GM23248 (cell line): ENCODE results near the gene ALPI. TPM values are rescaled to one million over a fixed set of nuclear protein-coding genes. Genes with fewer than 3 reads are reported as not detected.

Source experiments
- DNase-seq: peaks from one replicate; pipeline ENCODE4 v3.0.0-alpha.2; 2015
- H2AFZ ChIP-seq: fragments of 200-600 bp; sonication (generic); 2 replicates; pipeline ENCODE4 v1.6.1; 2016; ENCODE audit warnings: antibody characterized with exemption
- H3F3A ChIP-seq: fragments of 200-600 bp; sonication (generic); 2 replicates; pipeline ENCODE4 v1.6.1; 2016; ENCODE audit warnings: mild to moderate bottlenecking, antibody characterized with exemption, mixed run types; ENCODE audit not compliant: insufficient read depth
- H3K27ac ChIP-seq: fragments of 200-600 bp; sonication (generic); 2 replicates; pipeline ENCODE4 v1.5.1; 2016; ENCODE audit warnings: mild to moderate bottlenecking
- H3K27me3 ChIP-seq: fragments of 200-600 bp; sonication (generic); replicated peaks from 2 replicates; pipeline ENCODE4 v1.6.1; 2016; ENCODE audit warnings: mild to moderate bottlenecking; ENCODE audit not compliant: insufficient read depth
- H3K36me3 ChIP-seq: fragments of 200-600 bp; sonication (generic); 2 replicates; pipeline ENCODE4 v1.6.1; 2016; ENCODE audit warnings: low read depth, mild to moderate bottlenecking
- H3K4me1 ChIP-seq: fragments of 200-600 bp; sonication (generic); 2 replicates; pipeline ENCODE4 v1.6.1; 2016; ENCODE audit warnings: mild to moderate bottlenecking; ENCODE audit not compliant: insufficient read depth
- H3K4me2 ChIP-seq: fragments of 200-600 bp; sonication (generic); one replicate; pipeline ENCODE4 v1.6.1; 2016; ENCODE audit warnings: mild to moderate bottlenecking; ENCODE audit not compliant: unreplicated experiment
- H3K4me3 ChIP-seq: fragments of 200-600 bp; sonication (generic); 2 replicates; pipeline ENCODE4 v1.5.1; 2016; ENCODE audit warnings: mild to moderate bottlenecking
- H3K79me2 ChIP-seq: fragments of 200-600 bp; sonication (generic); 2 replicates; pipeline ENCODE4 v1.6.1; 2016; ENCODE audit warnings: mild to moderate bottlenecking; ENCODE audit not compliant: insufficient read depth
- H3K9ac ChIP-seq: fragments of 200-600 bp; sonication (generic); 2 replicates; pipeline ENCODE4 v1.6.1; 2016; ENCODE audit warnings: mild to moderate bottlenecking
- H3K9me2 ChIP-seq: fragments of 200-600 bp; sonication (generic); 2 replicates; pipeline ENCODE4 v1.6.1; 2016; ENCODE audit warnings: mixed run types, mild to moderate bottlenecking, moderate library complexity; ENCODE audit not compliant: insufficient read depth
- H3K9me3 ChIP-seq: fragments of 200-600 bp; sonication (generic); one replicate; pipeline ENCODE4 v1.6.1; 2017; ENCODE audit warnings: low read depth
- H4K20me1 ChIP-seq: fragments of 200-600 bp; sonication (generic); 2 replicates; pipeline ENCODE4 v1.6.0; 2016; ENCODE audit not compliant: insufficient read depth
- EZH2 ChIP-seq: fragments of 200-600 bp; sonication (generic); IDR thresholded peaks from 2 replicates; pipeline ENCODE4 v1.6.1; 2018; ENCODE audit warnings: antibody characterized with exemption, mild to moderate bottlenecking; ENCODE audit not compliant: insufficient read depth, poor library complexity, severe bottlenecking
- EZH2phosphoT487 ChIP-seq: fragments of 200-600 bp; sonication (generic); IDR thresholded peaks from 2 replicates; pipeline ENCODE4 v1.6.1; 2018; ENCODE audit warnings: antibody characterized with exemption, moderate library complexity, mild to moderate bottlenecking, low read depth; ENCODE audit not compliant: insufficient read depth
- WGBS, 2 experiments: methylation state at CpG; one replicate each; pipeline ENCODE4 v1.1.6; 2015 to 2017; ENCODE audit warnings: low lambda C conversion rate in 2 of 2, low coverage in 1 of 2; ENCODE audit errors: missing lambda C conversion rate in 2 of 2; 5-methylcytosine and 5-hydroxymethylcytosine counted together
- in situ Hi-C: fragments of 300-500 bp; cut with MboI; formaldehyde crosslinking; loops from 2 replicates; pipeline ENCODE4 v1.15.0; 2020
- polyA plus RNA-seq: library from polyadenylated mRNA; unstranded; fragments of >200 nt; fragmentation: Nextera tagmentation; extraction: Ambion mirVana; gene quantifications from 2 replicates; pipeline ENCODE4 v1.2.1, GENCODE V29; 2016
- total RNA-seq: library from RNA; depleted of rRNA; stranded (reverse); fragments of >200 nt; shearing (Covaris generic); gene quantifications from 2 replicates; pipeline ENCODE4 v1.2.3, GENCODE V29; 2014

The ALPI gene
- total and polyA plus RNA-seq, 2 experiments from 2014 or later, result not detected

- 65 to 75% methylated on average over 7 of the region's 7 CpGs for WGBS, 2 experiments
- no peaks in the 10 kb centered on the region for H3F3A ChIP-seq
- no peaks in the 10 kb centered on the region for H3K9me2 ChIP-seq
- H3K9ac ChIP-seq, result no peak overlapping the region
- no peak overlapping the region for H3K4me3 ChIP-seq
- TF ChIP-seq EZH2phosphoT487 (no peak), EZH2 (no peak)
- no peaks in the 10 kb centered on the region for H3K36me3 ChIP-seq
- no peak for DNase-seq
- no peak overlapping the region for H3K27ac ChIP-seq
- no peaks in the 10 kb centered on the region for H3K4me1 ChIP-seq
- H3K9me3 ChIP-seq, result no peaks in the 10 kb centered on the region
- H2AFZ ChIP-seq, result no peak overlapping the region
- in situ Hi-C loops, result no loop called here
- no peaks in the 10 kb centered on the region for H3K79me2 ChIP-seq
- H4K20me1 ChIP-seq, result no peaks in the 10 kb centered on the region
- 0 out of 2 replicates have a peak, but pooled peaks cover 9% of the 10 kb centered on the region for H3K27me3 ChIP-seq
- no peak overlapping the region for H3K4me2 ChIP-seq
Measured at GRCh38 chr2:232495292-232495691, 39.3 kb downstream of the ALPI start.

GRCh38 chr2:232496501-232497270 is 40.7 kb downstream of the ALPI start:
- TF ChIP-seq EZH2phosphoT487 (no peak), EZH2 (no peak)
- 44 to 48% methylated on average over 17 to 20 of the region's 20 CpGs for WGBS, 2 experiments
- no peak overlapping the region for H3K4me2 ChIP-seq

GRCh38 chr2:232497348-232497747 is 41.4 kb downstream of the ALPI start:
- H3K4me3 ChIP-seq, result no peak overlapping the region
- no peaks in the 10 kb centered on the region for H3K36me3 ChIP-seq
- H3K79me2 ChIP-seq, result no peaks in the 10 kb centered on the region
- H3K4me1 ChIP-seq, result no peaks in the 10 kb centered on the region
- no peak for DNase-seq
- peaks cover 10% of the 10 kb centered on the region; the same call in 1 of the 2 replicates for H3K27me3 ChIP-seq
- no peak overlapping the region for H2AFZ ChIP-seq
- H3K9me3 ChIP-seq, result no peaks in the 10 kb centered on the region
- H3K4me2 ChIP-seq, result no peak overlapping the region
- H3K9me2 ChIP-seq, result no peaks in the 10 kb centered on the region
- H3F3A ChIP-seq, result no peaks in the 10 kb centered on the region
- no peak for TF ChIP-seq EZH2phosphoT487
- TF ChIP-seq EZH2, result no peak
- 54 to 57% methylated on average over 13 of the region's 13 CpGs for WGBS, 2 experiments
- in situ Hi-C loops, result no loop called here
- no peak overlapping the region for H3K9ac ChIP-seq
- no peak overlapping the region for H3K27ac ChIP-seq
- H4K20me1 ChIP-seq, result no peaks in the 10 kb centered on the region

More at GRCh38 chr2:232496501-232497270, 40.7 kb downstream of the ALPI start:
- no peaks in the 10 kb centered on the region for H3K9me3 ChIP-seq
- no peak overlapping the region for H3K27ac ChIP-seq
- H3K9me2 ChIP-seq, result no peaks in the 10 kb centered on the region
- H3F3A ChIP-seq, result no peaks in the 10 kb centered on the region
- no peak overlapping the region for H2AFZ ChIP-seq
- H3K9ac ChIP-seq, result no peak overlapping the region
- H3K79me2 ChIP-seq, result no peaks in the 10 kb centered on the region
- in situ Hi-C loops, result no loop called here
- DNase-seq, result no peak
- H3K4me1 ChIP-seq, result no peaks in the 10 kb centered on the region
- H3K36me3 ChIP-seq, result no peaks in the 10 kb centered on the region
- no peaks in the 10 kb centered on the region for H4K20me1 ChIP-seq
- H3K27me3 ChIP-seq, result peaks cover 9% of the 10 kb centered on the region; the same call in 1 of the 2 replicates
- H3K4me3 ChIP-seq, result no peak overlapping the region

- no peak for DNase-seq
- in situ Hi-C loops, result no loop called here
- Histone ChIP-seq H3K4me2 (no peak overlapping the region), H3K9me2 (no peaks in the 10 kb centered on the region), H3K36me3 (no peaks in the 10 kb centered on the region), H3F3A (no peaks in the 10 kb centered on the region), H3K9ac (no peak overlapping the region), H3K4me3 (no peak overlapping the region), H3K27ac (no peak overlapping the region), H3K9me3 (no peaks in the 10 kb centered on the region), H3K4me1 (no peaks in the 10 kb centered on the region), H2AFZ (no peak overlapping the region), H3K79me2 (no peaks in the 10 kb centered on the region), H3K27me3 (peaks cover 19% of the 10 kb centered on the region), H4K20me1 (no peaks in the 10 kb centered on the region)
- no peak for TF ChIP-seq EZH2phosphoT487
- TF ChIP-seq EZH2, result no peak
- WGBS, 2 experiments, result 66 to 68% methylated on average over 3 of the region's 3 CpGs
Measured at GRCh38 chr2:232498452-232498851, 42.5 kb downstream of the ALPI start.
